SK-N-SH (cell line): ENCODE results near the gene SLC52A3. TPM values are rescaled to one million over a fixed set of nuclear protein-coding genes. Genes with fewer than 3 reads are reported as not detected.

Experiments
- CTCF ChIA-PET: fragments of 300-600, 350-600 bp; formaldehyde crosslinking; extraction: SDS; loops from one replicate; lab custom pipeline; 2021; lab: Yijun Ruan, JAX
- POLR2A ChIA-PET: fragments of 350-600 bp; sonication (Branson Sonifier 250); formaldehyde crosslinking; extraction: SDS; loops from one replicate; lab custom pipeline; 2020; ENCODE audit warnings: antibody characterized with exemption, inconsistent platforms; lab: Yijun Ruan, JAX
- DNase-seq: peaks from one replicate; pipeline ENCODE4 v3.0.0; 2012
- H2AFZ ChIP-seq: fragments of 200-600 bp; sonication (generic); 2 replicates; pipeline ENCODE4 v1.8.1; 2016; ENCODE audit warnings: antibody characterized with exemption, mild to moderate bottlenecking, low read depth
- H3F3A ChIP-seq: fragments of 200-600 bp; sonication (generic); replicated peaks from 2 replicates; pipeline ENCODE3; 2016; ENCODE audit warnings: antibody characterized with exemption, mild to moderate bottlenecking; ENCODE audit not compliant: insufficient read depth
- H3K27ac ChIP-seq, 2 experiments: fragments of 200-500 bp in 1 of 2; fragments of 200-600 bp in 1 of 2; sonication (Bioruptor generic) in 1 of 2; sonication (generic), shearing (Covaris generic) in 1 of 2; 2 replicates each; pipeline versions ENCODE4 v1.5.1 to v1.6.1; 2014 to 2016; ENCODE audit warnings: low read depth in 2 of 2, inconsistent platforms in 1 of 2, low read length in 1 of 2, mild to moderate bottlenecking in 1 of 2, mixed read lengths in 1 of 2
- H3K27me3 ChIP-seq: fragments of 200-600 bp; sonication (generic), shearing (Covaris generic); 2 replicates; pipeline ENCODE4 v1.6.1; 2016; ENCODE audit warnings: mixed run types; ENCODE audit not compliant: insufficient read depth
- H3K36me3 ChIP-seq, 2 experiments: fragments of 200-500 bp in 1 of 2; fragments of 200-600 bp in 1 of 2; sonication (Bioruptor generic) in 1 of 2; sonication (generic) in 1 of 2; replicated peaks in 1 of 2; 2 replicates each; pipeline versions ENCODE3 to v1.5.1; 2014 to 2016; ENCODE audit warnings: low read length in 1 of 2, mild to moderate bottlenecking in 1 of 2; ENCODE audit not compliant: insufficient read depth in 2 of 2, control insufficient read depth in 1 of 2
- H3K4me1 ChIP-seq, 2 experiments: fragments of 200-500 bp in 1 of 2; fragments of 200-600 bp in 1 of 2; sonication (Bioruptor generic) in 1 of 2; sonication (generic), shearing (Covaris generic) in 1 of 2; 2 replicates each; pipeline versions ENCODE4 v1.5.1 to v1.6.1; 2014 to 2016; ENCODE audit warnings: low read depth in 1 of 2, low read length in 1 of 2, mixed run types in 1 of 2; ENCODE audit not compliant: insufficient read depth in 2 of 2, control insufficient read depth in 1 of 2
- H3K4me2 ChIP-seq: fragments of 200-600 bp; sonication (generic), shearing (Covaris generic); 2 replicates; pipeline ENCODE4 v1.6.1; 2017; ENCODE audit warnings: mixed run types
- H3K4me3 ChIP-seq, 2 experiments: fragments of 200-500 bp in 1 of 2; fragments of 200-600 bp in 1 of 2; sonication (Bioruptor generic) in 1 of 2; sonication (generic), shearing (Covaris generic) in 1 of 2; 2 replicates each; pipeline versions ENCODE4 v1.5.1 to v1.8.1; 2014 to 2016; ENCODE audit warnings: low read depth in 2 of 2, inconsistent platforms in 1 of 2, low read length in 1 of 2, mild to moderate bottlenecking in 1 of 2, mixed read lengths in 1 of 2, moderate library complexity in 1 of 2
- H3K79me2 ChIP-seq: fragments of 200-600 bp; sonication (generic); 2 replicates; pipeline ENCODE4 v1.8.1; 2017; ENCODE audit warnings: mild to moderate bottlenecking; ENCODE audit not compliant: insufficient read depth
- H3K9ac ChIP-seq: fragments of 200-600 bp; sonication (generic); 2 replicates; pipeline ENCODE4 v1.6.1; 2017; ENCODE audit warnings: mixed run types
- H3K9me2 ChIP-seq: fragments of 200-600 bp; sonication (generic); 2 replicates; pipeline ENCODE4 v1.6.1; 2017; ENCODE audit warnings: mixed run types
- H3K9me3 ChIP-seq: fragments of 200-600 bp; sonication (generic); 2 replicates; pipeline ENCODE4 v1.6.1; 2017; ENCODE audit warnings: mixed run types, mild to moderate bottlenecking, moderate library complexity
- H4K20me1 ChIP-seq: fragments of 200-600 bp; sonication (generic); 2 replicates; pipeline ENCODE4 v1.6.1; 2017; ENCODE audit warnings: mild to moderate bottlenecking, mixed run types; ENCODE audit not compliant: insufficient read depth
- NRF1 ChIP-seq: IDR thresholded peaks from 2 replicates; pipeline ENCODE4 v1.6.1; 2012; ENCODE audit warnings: low read depth, mild to moderate bottlenecking, low read length
- RCOR1 ChIP-seq: fragments of 150-350 bp; IDR thresholded peaks from 2 replicates; pipeline ENCODE4 v1.6.1; 2017; ENCODE audit warnings: antibody characterized with exemption, low read length
- RFX5 ChIP-seq: IDR thresholded peaks from 2 replicates; pipeline ENCODE4 v1.6.1; 2012; ENCODE audit warnings: mild to moderate bottlenecking, improper control_type of control experiment, low read length
- TCF12 ChIP-seq: IDR thresholded peaks from 2 replicates; pipeline ENCODE4 v1.4.0; 2012
- WGBS: methylation state at CpG from one replicate; pipeline ENCODE4 v1.1.6; 2017; ENCODE audit warnings: low lambda C conversion rate; 5-methylcytosine and 5-hydroxymethylcytosine counted together
- polyA plus RNA-seq, 3 experiments: library from polyadenylated mRNA; depleted of rRNA; stranded (reverse); fragments of >200 nt; gene quantifications; 2 replicates each; pipeline ENCODE4 v1.2.3, GENCODE V29; 2012
- TF ChIP-seq, protein P1 (sequence below): IDR thresholded peaks from 2 replicates; pipeline ENCODE4 v1.4.0; 2012; ENCODE audit warnings: low read depth, borderline replicate concordance
- TF ChIP-seq, protein P2 (sequence below): fragments of 150-350 bp; IDR thresholded peaks from 2 replicates; pipeline ENCODE4 v1.6.1; 2017; ENCODE audit warnings: antibody characterized with exemption, low read length, low read depth, borderline replicate concordance

SLC52A3 gene
- polyA plus RNA-seq, 1 of the 3 experiments (the other 2 are of a cell fraction) = not detected

DNA sequence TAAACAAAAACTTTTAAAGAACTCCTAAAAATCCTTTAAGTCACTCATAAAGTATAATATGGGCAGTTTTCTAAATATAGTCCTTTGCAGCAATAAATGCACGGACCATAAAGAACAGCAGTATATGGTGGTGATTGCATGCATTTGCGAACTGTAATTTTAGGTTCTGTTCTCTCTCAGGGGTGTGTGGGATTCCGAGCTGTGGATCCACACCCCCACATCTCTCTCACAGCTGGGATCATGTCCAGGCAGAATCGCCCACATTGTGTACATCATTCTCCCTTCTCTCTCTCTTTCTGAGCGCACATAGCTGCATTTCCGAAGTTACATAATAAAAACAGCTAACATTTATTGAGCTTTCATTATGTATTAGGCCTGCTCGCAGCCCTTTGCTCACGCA is 28.6 kb downstream of the SLC52A3 start:
- Histone ChIP-seq H3K9me3 (no peaks in the 10 kb centered on the region), H3K36me3 (no peaks in the 10 kb centered on the region), H3K79me2 (no peaks in the 10 kb centered on the region), H3K27ac (no peak overlapping the region), H4K20me1 (no peaks in the 10 kb centered on the region), H3K9ac (no peak overlapping the region), H3K4me3 (no peak overlapping the region), H3K4me2 (no peak overlapping the region), H2AFZ (no peak overlapping the region), H3K4me1 (no peaks in the 10 kb centered on the region; a peak in 1 of 4 replicates), H3K9me2 (no peaks in the 10 kb centered on the region), H3F3A (no peaks in the 10 kb centered on the region), H3K27me3 (no peaks in the 10 kb centered on the region; the same call in 1 of the 2 replicates)
- POLR2A ChIA-PET = interaction anchor here (0.7 to 0.8 kb wide), 2 partner anchors 87 to 94 kb away, joined by 3 read pairs; partner anchors contain the start of gene SRXN1
- no peak for DNase-seq
- WGBS = 49% methylated on average over 8 of the region's 8 CpGs
- CTCF ChIA-PET = interaction anchor here (0.6 to 7.1 kb wide), 57 partner anchors 8 to 385 kb away, joined by 3 to 83 read pairs (median 5); partner anchors contain the start of genes CSNK2A1, SCRT2 and TBC1D20
- TF ChIP-seq, protein P1, sequence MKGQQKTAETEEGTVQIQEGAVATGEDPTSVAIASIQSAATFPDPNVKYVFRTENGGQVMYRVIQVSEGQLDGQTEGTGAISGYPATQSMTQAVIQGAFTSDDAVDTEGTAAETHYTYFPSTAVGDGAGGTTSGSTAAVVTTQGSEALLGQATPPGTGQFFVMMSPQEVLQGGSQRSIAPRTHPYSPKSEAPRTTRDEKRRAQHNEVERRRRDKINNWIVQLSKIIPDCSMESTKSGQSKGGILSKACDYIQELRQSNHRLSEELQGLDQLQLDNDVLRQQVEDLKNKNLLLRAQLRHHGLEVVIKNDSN = no peak
- TF ChIP-seq RFX5 = no peak
- TF ChIP-seq, all 33 proteins: peak for 0

DNA sequence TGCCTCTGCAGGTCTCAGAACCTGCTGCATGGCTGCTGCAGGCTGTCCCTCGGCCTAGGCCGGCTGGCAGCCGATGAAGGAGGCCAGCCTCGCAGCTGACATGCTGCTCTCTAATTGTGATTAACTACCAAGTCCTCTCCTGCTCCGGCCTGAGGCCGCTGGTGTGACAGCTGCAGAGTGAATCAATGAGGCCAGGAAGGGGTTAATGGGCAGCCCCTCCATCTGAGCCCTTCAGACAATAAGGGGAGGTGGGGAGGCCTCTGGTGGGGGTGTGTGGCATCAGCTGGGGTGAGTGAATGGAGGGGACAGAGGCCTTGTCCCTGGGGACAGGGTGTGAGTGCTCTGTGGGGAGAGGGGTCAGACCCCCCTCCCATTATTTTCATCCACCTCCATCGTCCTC is 34.4 kb downstream of the SLC52A3 start:
- Histone ChIP-seq H3K27me3 (peaks cover 5% of the 10 kb centered on the region; the same call in 1 of the 2 replicates), H3K9ac (no peak overlapping the region), H3K4me3 (no peak overlapping the region), H3K36me3 (no peaks in the 10 kb centered on the region), H3K4me1 (no peaks in the 10 kb centered on the region; a peak in 1 of 4 replicates), H2AFZ (no peak overlapping the region), H3K4me2 (no peak overlapping the region), H3K9me3 (no peaks in the 10 kb centered on the region), H3F3A (no peaks in the 10 kb centered on the region), H3K79me2 (no peaks in the 10 kb centered on the region), H3K9me2 (no peaks in the 10 kb centered on the region), H3K27ac (no peak overlapping the region), H4K20me1 (no peaks in the 10 kb centered on the region)
- TF ChIP-seq NRF1 = no peak
- no peak for TF ChIP-seq RCOR1
- ChIA-PET CTCF (interaction anchor here (0.6 to 4.0 kb wide), 7 partner anchors 27 to 478 kb away, joined by 3 to 17 read pairs (median 4); no protein-coding TSS in a partner anchor), POLR2A (interaction anchor here (0.7 kb wide), 1 partner anchor 226 kb away, joined by 3 read pairs; no protein-coding TSS in a partner anchor)
- DNase-seq = peak; percentile 41
- 45% methylated on average over 5 of the region's 7 CpGs for whole genome bisulfite sequencing

DNA sequence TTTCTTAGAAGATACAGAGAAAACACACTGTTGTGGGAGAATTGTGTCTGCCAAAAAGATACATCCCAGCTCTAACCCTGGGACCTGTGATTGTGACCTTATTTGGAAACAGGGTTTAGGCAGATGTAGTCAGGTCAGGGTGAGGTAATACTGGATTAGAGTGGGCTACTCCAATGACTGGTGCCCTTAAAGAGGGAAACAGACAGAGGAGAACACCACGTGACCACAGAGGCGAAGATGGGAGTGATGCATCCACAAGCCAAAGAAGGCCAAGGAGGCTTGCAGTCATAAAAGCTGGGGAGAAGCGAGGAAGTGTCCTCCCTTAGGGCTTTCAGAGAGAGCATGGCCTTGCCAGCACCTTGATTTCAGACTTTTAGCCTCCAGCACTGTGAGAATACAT is 35.6 kb downstream of the SLC52A3 start:
- Histone ChIP-seq H4K20me1 (no peaks in the 10 kb centered on the region), H3K4me3 (no peak overlapping the region), H3K79me2 (no peaks in the 10 kb centered on the region), H3K36me3 (no peaks in the 10 kb centered on the region), H3F3A (no peaks in the 10 kb centered on the region), H3K9me2 (no peaks in the 10 kb centered on the region), H2AFZ (no peak overlapping the region), H3K9me3 (no peaks in the 10 kb centered on the region), H3K27me3 (peaks cover 10% of the 10 kb centered on the region; the same call in 1 of the 2 replicates), H3K4me1 (no peaks in the 10 kb centered on the region; a peak in 1 of 4 replicates), H3K4me2 (no peak overlapping the region), H3K9ac (no peak overlapping the region)
- 35% methylated on average over 3 of the region's 3 CpGs for WGBS
- no peak for DNase-seq
- TF ChIP-seq, protein P1 = no peak
- TF ChIP-seq RFX5 (no peak), TCF12 (no peak)
- TF ChIP-seq, protein P2, sequence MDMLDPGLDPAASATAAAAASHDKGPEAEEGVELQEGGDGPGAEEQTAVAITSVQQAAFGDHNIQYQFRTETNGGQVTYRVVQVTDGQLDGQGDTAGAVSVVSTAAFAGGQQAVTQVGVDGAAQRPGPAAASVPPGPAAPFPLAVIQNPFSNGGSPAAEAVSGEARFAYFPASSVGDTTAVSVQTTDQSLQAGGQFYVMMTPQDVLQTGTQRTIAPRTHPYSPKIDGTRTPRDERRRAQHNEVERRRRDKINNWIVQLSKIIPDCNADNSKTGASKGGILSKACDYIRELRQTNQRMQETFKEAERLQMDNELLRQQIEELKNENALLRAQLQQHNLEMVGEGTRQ = no peak
- TF ChIP-seq, all 33 proteins: peak for 0
- H3K27ac ChIP-seq = no peak overlapping the region
- CTCF ChIA-PET = interaction anchor here (1.0 to 4.0 kb wide), 11 partner anchors 8 to 301 kb away, joined by 3 to 17 read pairs (median 5); partner anchors contain the start of gene SCRT2
- POLR2A ChIA-PET = no interaction called here
